Lower leg skin (tissue), 4 donors: ENCODE results near the gene PLXDC2. TPM values are rescaled to one million over a fixed set of nuclear protein-coding genes. Genes with fewer than 3 reads are reported as not detected.

Experiments used
- DNase-seq, 2 donors: peaks; one replicate each; pipeline ENCODE4 v3.0.0-alpha.2; 2019; ENCODE audit warnings: low spot score in 2 of 2
- H3K4me3 ChIP-seq: fragments of 200-600 bp; sonication (generic); 2 replicates; pipeline ENCODE4 v1.5.1; 2017; ENCODE audit warnings: mild to moderate bottlenecking, low read depth; ENCODE audit not compliant: poor library complexity, severe bottlenecking
- CTCF ChIP-seq, 3 donors: fragments of 450-650 bp; IDR thresholded peaks; one replicate each; pipeline ENCODE4 v1.5.1; 2016; ENCODE audit warnings: antibody characterized with exemption in 3 of 3, mild to moderate bottlenecking in 3 of 3, moderate library complexity in 2 of 3
- POLR2A ChIP-seq, 2 donors: fragments of 450-650 bp; IDR thresholded peaks; one replicate each; pipeline ENCODE4 v1.6.1; 2016 to 2017; ENCODE audit warnings: antibody characterized with exemption in 2 of 2, mild to moderate bottlenecking in 1 of 2, moderate library complexity in 1 of 2
- WGBS, 2 donors: methylation state at CpG; one replicate each; pipeline ENCODE4 v1.1.5; 2018; 5-methylcytosine and 5-hydroxymethylcytosine counted together
- intact Hi-C: fragments of 100-400 bp; cut with DNase I; formaldehyde crosslinking; loops from one replicate; pipeline ENCODE4 v1.15.0; 2023; ENCODE audit warnings: low total_unique reads
- total RNA-seq, 4 donors: library from RNA; depleted of rRNA; stranded (reverse); fragments of >200 nt; gene quantifications; one replicate each; pipeline ENCODE4 v1.1.0, GENCODE V29; 2016

PLXDC2 gene
- total RNA-seq, 4 donors from 2014 or later: 75.3 to 113 (median 95.3) TPM

- intact Hi-C loops: no loop called here
- TF ChIP-seq POLR2A (IDR thresholded peaks at IDR 0.05): no peak
- TF ChIP-seq CTCF (IDR thresholded peaks at IDR 0.05): no peak
- no peak overlapping the region for H3K4me3 ChIP-seq
- WGBS, 2 donors: 84 to 88% methylated on average over 2 of the region's 2 CpGs
- DNase-seq: no peak
These were observed 416.0 kb downstream of the PLXDC2 start for GRCh38 chr10:20232079-20232705.

- no peak for DNase-seq
- intact Hi-C loops: no loop called here
- no peak for TF ChIP-seq CTCF (IDR thresholded peaks at IDR 0.05)
- TF ChIP-seq POLR2A (IDR thresholded peaks at IDR 0.05): no peak
- H3K4me3 ChIP-seq: no peak overlapping the region
These were observed 417.2 kb downstream of the PLXDC2 start for GRCh38 chr10:20233423-20233822.

- no peak for TF ChIP-seq POLR2A (IDR thresholded peaks at IDR 0.05)
- no peak for TF ChIP-seq CTCF (IDR thresholded peaks at IDR 0.05)
- WGBS, 2 donors: 93 to 96% methylated on average over 5 of the region's 5 CpGs
- DNase-seq: no peak
- intact Hi-C loops: no loop called here
- no peak overlapping the region for H3K4me3 ChIP-seq
These were observed 418.3 kb downstream of the PLXDC2 start for GRCh38 chr10:20234579-20234978.

DNA sequence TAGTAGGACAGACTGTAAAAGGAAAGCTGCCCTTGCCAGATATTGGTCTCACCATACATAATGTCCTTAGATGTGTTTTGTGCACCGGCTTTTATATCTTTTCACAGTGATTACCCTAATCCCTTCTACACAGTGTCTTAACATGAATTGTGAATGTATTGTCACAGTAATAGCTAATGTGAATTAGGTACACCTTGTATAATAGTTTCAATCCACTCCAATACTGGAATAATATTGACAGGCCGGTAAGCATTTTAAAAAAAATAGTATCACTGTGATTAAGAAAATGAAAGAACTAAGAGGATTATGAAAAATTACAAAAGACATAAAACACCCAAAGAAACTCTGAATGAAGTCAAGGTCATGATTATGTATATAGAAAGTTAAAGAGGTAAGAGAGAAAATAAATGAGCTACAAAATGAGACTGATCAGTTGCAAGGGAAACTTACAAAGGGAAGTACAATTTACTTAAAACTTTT, 420.9 kb downstream of the PLXDC2 start:
- no peak for TF ChIP-seq POLR2A (IDR thresholded peaks at IDR 0.05)
- TF ChIP-seq CTCF (IDR thresholded peaks at IDR 0.05): no peak
- H3K4me3 ChIP-seq: no peak overlapping the region
- WGBS, 2 donors: 92 to 99% methylated on average over 2 of the region's 2 CpGs
- no peak for DNase-seq
- intact Hi-C loops: no loop called here

DNA sequence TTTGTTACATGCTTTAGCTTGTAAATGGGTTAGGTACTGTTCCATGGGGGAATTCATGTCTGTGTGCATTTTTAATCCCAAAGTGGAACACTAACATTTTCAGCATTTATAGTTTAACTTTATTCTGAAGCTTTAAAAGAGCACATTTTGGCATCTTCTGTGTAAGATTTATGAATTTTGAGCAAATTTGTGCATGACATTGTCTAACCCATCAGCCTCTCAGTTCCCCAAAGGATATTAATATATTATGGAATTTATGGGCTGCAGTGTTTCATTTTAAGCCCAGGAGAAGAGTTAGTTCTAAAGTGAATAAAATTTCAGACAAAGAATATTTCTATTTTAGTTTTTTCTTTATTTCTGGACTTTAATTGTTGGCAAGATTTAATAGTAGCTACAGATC, 421.4 kb downstream of the PLXDC2 start:
- intact Hi-C loops: no loop called here
- H3K4me3 ChIP-seq: no peak overlapping the region
- TF ChIP-seq CTCF (IDR thresholded peaks at IDR 0.05): no peak
- TF ChIP-seq POLR2A (IDR thresholded peaks at IDR 0.05): no peak
- no peak for DNase-seq

DNA sequence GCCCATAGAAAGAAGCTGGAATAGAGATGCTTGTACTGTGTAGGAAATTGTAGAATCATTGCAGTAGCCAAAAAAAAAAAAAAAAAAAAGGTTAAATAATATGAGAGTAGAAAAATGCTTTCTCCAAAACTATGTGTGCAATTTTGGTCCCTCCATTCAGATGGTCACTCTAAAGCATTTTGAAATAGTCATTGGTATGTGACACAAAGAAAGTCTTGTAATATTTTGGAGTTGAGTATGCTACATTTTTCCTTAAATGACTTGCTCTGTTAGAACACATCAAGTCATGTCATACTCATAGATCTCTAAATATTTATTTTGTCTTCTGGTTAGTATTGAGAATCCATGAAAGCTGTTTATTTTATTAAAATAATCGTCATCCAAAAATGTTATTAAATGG, 424.4 kb downstream of the PLXDC2 start:
- TF ChIP-seq CTCF (IDR thresholded peaks at IDR 0.05): no peak
- TF ChIP-seq POLR2A (IDR thresholded peaks at IDR 0.05): no peak
- H3K4me3 ChIP-seq: no peak overlapping the region
- 85 to 91% methylated on average over 1 of the region's 1 CpG for WGBS, 2 donors
- DNase-seq: no peak
- intact Hi-C loops: no loop called here
